ENCODE results near the gene BLM.

Gene BLM

DNA sequence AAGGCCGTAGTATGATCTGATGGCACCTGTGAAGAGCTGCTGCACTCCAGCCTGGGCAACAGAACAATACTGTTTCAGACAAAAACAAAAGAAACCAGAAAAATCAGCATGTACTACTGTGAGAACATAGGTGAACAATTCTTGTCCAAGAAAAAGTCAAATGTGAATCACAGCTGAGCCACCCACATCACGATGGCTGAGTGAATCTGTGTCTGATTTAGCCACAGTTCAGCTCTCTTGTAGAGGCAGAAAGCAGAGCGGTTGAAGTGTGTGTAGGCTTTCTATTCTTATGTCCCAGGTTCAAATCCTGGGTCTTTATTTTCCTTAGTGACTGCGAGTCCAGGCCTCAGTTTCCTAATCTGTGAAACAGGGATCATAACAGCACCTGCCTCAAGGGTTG is 146.8 kb downstream of the BLM start:
- H3K27ac ChIP-seq = peak overlapping the region; percentile 84
- TF ChIP-seq, protein P1, sequence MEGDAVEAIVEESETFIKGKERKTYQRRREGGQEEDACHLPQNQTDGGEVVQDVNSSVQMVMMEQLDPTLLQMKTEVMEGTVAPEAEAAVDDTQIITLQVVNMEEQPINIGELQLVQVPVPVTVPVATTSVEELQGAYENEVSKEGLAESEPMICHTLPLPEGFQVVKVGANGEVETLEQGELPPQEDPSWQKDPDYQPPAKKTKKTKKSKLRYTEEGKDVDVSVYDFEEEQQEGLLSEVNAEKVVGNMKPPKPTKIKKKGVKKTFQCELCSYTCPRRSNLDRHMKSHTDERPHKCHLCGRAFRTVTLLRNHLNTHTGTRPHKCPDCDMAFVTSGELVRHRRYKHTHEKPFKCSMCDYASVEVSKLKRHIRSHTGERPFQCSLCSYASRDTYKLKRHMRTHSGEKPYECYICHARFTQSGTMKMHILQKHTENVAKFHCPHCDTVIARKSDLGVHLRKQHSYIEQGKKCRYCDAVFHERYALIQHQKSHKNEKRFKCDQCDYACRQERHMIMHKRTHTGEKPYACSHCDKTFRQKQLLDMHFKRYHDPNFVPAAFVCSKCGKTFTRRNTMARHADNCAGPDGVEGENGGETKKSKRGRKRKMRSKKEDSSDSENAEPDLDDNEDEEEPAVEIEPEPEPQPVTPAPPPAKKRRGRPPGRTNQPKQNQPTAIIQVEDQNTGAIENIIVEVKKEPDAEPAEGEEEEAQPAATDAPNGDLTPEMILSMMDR (conservative IDR thresholded peaks at IDR 0.05) = no peak

DNA sequence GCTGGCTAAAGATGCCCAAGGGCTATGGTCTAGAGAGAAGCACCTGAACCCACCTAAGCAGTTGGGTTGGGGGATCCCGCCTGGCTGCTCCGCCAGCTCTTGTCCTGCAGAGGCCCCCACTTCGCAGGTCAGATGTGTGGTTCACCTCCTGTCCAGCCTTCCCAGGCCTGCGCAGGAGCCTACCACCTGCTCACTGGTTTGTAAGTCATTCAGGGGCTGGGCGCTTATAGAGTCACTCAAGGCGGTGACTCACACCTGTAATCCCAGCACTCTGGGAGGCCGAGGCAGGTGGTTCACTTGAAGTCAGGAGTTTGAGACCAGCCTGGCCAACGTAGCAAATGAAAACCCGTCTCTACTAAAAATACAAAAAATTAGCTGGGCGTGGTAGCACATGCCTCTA is 147.4 kb downstream of the BLM start:
- peak overlapping the region; percentile 84 for H3K27ac ChIP-seq
- TF ChIP-seq, protein P1 (conservative IDR thresholded peaks at IDR 0.05) = no peak

DNA sequence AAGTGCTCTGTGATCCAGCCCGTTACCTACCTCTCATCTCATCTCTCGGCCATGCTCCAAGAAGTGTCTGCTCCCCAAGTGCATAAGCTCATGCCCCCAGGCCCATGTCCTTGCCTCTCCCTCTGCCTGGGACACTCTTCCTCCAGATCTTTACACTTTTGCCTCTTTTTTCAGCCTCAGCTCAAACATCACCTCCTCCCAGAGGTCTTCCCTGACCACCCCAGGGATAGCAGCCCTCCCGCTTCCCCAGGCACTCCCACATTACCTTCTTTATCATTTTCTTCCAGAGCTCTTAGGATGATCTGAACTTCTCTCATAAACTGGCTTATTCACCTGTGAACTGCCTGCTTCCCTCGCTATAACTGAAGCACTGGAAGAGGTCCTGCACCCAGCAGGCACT is 148.6 kb downstream of the BLM start:
- H3K27ac ChIP-seq = peak overlapping the region; percentile 45
- TF ChIP-seq, protein P1 (conservative IDR thresholded peaks at IDR 0.05) = no peak

Measured in VCaP (cell line).